SK-N-SH (cell line): ENCODE measurements around the gene ABAT.

Experiments
- CTCF ChIP-seq: fragments of 200-600 bp; sonication (generic); IDR thresholded peaks from 2 replicates; pipeline ENCODE4 v1.6.1; 2017; ENCODE audit warnings: antibody characterized with exemption, mild to moderate bottlenecking, moderate library complexity
- EP300 ChIP-seq, 2 experiments: IDR thresholded peaks; 2 replicates each; pipeline versions ENCODE4 v1.4.0 to v1.6.1; 2012; ENCODE audit warnings: borderline replicate concordance in 1 of 2, low read depth in 1 of 2, low read length in 1 of 2
- GABPA ChIP-seq: IDR thresholded peaks from 2 replicates; pipeline ENCODE4 v1.4.0; 2012; ENCODE audit warnings: low read depth, mild to moderate bottlenecking
- MAX ChIP-seq: IDR thresholded peaks from 2 replicates; pipeline ENCODE4 v1.4.0; 2012; ENCODE audit warnings: low read depth
- POLR2AphosphoS5 ChIP-seq: IDR thresholded peaks from 2 replicates; pipeline ENCODE4 v1.6.1; 2012; ENCODE audit warnings: low read depth, low read length

- no peak for TF ChIP-seq GABPA
- TF ChIP-seq POLR2AphosphoS5 = no peak
- TF ChIP-seq MAX = no peak
- TF ChIP-seq CTCF = no peak
- no peak for TF ChIP-seq EP300 (IDR thresholded peaks at IDR 0.05; ENCODE audit: borderline replicate concordance in 1 of 2, low read depth in 1 of 2, low read length in 1 of 2)
These were observed 29.9 kb upstream of the ABAT start for GRCh38 chr16:8644211-8645140.
